IPS-15b (cell line): ENCODE data around the gene UBE2V1.
"Not testable (repeated sequence)": the region's sequence is repeated elsewhere in the genome, so short reads cannot be mapped to it uniquely, and the experiment has no call there.

Experiments
- H3K27me3 ChIP-seq: one replicate; pipeline ENCODE4 v1.6.1; 2013; ENCODE audit warnings: low read length; ENCODE audit not compliant: control insufficient read depth, insufficient read depth
- H3K36me3 ChIP-seq: one replicate; pipeline ENCODE4 v1.6.1; 2013; ENCODE audit warnings: low read length; ENCODE audit not compliant: control insufficient read depth, insufficient read depth
- H3K4me1 ChIP-seq: one replicate; pipeline ENCODE4 v1.6.1; 2013; ENCODE audit warnings: mild to moderate bottlenecking, low read length; ENCODE audit not compliant: control insufficient read depth, insufficient read depth
- H3K4me3 ChIP-seq: one replicate; pipeline ENCODE4 v1.5.1; 2013; ENCODE audit warnings: low read depth, low read length
- H3K9ac ChIP-seq: one replicate; pipeline ENCODE4 v1.6.1; 2013; ENCODE audit warnings: low read depth, mild to moderate bottlenecking, low read length
- H3K9me3 ChIP-seq: one replicate; pipeline ENCODE4 v1.6.1; 2013; ENCODE audit warnings: mild to moderate bottlenecking, low read length; ENCODE audit not compliant: control insufficient read depth, insufficient read depth

The UBE2V1 gene

DNA sequence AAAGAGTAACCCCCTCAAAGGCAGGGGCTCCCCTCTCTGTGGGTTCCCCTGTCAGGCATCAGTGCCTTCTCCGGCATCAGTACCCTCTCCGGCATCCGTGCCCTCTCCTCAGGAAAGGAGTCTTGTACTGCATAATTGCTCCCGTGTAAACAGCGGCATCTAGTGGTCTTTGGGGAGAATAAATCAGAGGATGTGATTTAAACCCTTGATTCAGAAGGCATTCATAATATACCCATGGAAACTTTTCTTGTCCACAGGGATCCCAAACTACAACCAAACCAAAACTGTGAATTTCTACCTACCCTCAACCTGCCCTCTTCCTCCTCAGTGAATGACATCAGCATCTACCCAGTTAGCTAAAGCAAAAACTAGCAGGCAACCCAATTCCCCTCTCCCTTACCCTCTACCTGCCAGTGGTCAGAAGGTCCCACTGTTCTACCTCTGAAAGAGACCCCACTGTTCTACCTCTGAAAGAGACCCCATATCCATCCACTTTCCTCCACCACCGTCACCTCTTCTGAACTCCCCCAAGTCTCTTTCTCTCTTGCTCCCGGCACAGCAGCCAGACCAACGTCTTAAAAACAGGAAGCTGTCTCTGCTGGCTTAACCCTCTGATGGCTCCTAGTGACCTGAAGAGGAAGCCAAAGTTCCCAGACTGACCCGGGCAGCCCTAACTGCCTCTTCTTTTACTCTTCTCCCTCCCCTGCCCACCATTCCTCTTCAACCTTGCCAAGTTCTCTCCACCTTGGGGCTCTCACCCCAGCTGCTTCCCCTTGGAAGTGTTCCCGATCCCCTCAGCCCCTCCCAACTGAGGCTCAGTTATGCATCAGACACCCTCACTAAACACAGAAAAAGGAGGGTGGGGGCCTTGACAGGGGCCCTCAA lies 27.2 kb downstream of the UBE2V1 start:
- Histone ChIP-seq H3K9me3 (no peaks in the 10 kb centered on the region), H3K36me3 (peaks cover 7% of the 10 kb centered on the region), H3K27me3 (no peaks in the 10 kb centered on the region), H3K9ac (peak overlapping the region; percentile 50), H3K4me1 (peaks cover 4% of the 10 kb centered on the region), H3K4me3 (no peak overlapping the region)

DNA sequence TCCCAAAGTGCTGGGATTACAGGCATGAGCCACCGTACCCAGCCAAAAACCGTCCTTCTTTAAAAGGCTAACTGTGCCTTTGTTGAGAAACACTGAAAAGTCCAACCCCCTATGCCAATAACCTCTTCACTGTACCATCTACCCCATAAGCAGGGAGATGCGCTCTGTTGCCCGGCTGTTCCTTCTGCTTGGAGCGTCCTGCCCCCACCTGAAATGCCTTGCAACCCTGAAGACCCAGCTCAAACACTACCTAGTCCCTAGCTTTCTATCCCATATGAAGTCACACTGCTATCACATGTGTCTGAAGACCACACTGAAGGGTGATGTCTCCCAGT lies 27.8 kb downstream of the UBE2V1 start:
- no peak overlapping the region for H3K9ac ChIP-seq
- peaks cover 7% of the 10 kb centered on the region for H3K36me3 ChIP-seq
- no peaks in the 10 kb centered on the region for H3K27me3 ChIP-seq
- no peaks in the 10 kb centered on the region for H3K9me3 ChIP-seq
- peaks cover 4% of the 10 kb centered on the region for H3K4me1 ChIP-seq
- no peak overlapping the region for H3K4me3 ChIP-seq

DNA sequence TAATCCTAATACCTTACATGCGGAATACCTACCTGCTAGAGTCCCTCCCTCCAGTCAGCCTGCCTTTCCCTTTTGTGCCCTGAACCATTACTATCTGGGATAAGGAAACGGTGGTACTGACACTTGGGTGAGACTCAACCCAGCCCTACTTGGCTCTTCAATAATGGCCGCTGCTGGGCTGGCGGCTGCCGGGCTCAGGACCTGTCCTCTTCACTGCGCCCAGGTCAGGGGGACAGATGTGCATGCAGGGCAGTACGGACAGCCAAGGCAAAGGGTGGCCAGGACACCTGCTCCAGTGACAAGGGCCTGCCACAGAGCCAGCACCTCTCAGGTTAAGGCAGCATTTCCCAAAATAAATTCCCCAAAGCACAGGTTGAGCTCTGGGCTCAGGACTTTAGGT lies 29.9 kb downstream of the UBE2V1 start:
- Histone ChIP-seq H3K9ac (no peak overlapping the region), H3K4me1 (peaks cover 4% of the 10 kb centered on the region), H3K4me3 (no peak overlapping the region), H3K27me3 (no peaks in the 10 kb centered on the region), H3K9me3 (no peaks in the 10 kb centered on the region), H3K36me3 (peaks cover 3% of the 10 kb centered on the region)

DNA sequence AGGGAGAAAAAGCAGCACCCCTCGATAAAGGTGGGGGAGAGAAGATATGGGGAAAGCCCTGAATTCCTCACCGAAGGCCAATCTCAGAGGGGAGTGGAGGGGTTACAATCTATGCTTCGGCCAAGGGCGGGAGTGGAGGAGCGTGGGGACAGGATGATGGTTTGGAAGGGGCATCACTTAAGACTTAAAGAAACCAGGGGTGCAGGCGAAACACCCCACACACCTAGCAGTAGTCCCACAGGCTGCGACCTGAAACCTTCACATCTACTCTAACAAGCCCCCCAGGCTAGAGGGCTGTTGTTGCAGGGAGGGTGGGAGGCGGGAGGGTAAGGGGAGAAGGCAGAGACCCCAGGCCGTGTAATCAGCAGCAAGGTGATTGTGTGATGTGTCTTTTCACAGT lies 30.9 kb downstream of the UBE2V1 start:
- not testable (repeated sequence) for H3K4me3 ChIP-seq, H3K4me1 ChIP-seq, H3K27me3 ChIP-seq, H3K9ac ChIP-seq, H3K9me3 ChIP-seq, H3K36me3 ChIP-seq

DNA sequence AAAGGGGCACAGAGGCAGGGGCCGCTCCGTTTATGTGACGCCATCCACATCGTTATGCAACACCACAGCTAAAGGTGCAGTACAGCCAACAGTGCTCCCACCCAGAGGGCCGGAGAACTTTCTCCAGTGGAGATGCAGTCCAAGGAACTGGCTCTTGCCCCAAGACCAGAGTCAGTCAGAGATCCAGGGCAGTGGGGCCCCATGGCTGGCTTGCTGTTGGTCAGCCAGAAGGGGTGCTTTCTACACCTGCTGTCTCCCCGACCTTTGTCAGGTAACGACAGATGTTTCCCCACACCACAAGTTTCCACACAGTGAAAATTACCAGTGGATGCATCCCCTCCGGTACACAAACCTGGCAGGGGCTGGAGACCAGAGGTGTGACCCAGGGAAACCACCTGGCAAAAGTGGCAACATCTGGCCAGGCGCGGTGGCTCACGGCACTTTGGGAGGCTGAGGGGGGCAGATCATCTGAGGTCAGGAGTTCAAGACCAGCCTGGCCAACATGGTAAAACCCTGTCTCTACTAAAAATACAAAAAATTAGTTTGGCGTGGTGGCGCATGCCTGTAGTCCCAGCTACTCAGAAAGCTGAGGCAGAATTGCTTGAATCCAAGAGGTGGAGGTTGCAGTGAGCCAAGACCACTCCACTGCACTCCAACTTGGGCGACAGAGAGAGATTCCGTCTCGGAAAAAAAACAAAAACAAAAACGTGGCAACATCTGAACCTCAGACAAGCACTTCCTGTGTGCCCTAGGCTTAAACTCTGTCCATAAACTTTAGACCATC lies 34.9 kb downstream of the UBE2V1 start:
- Histone ChIP-seq H3K36me3 (peaks cover 3% of the 10 kb centered on the region), H3K9me3 (no peaks in the 10 kb centered on the region), H3K9ac (no peak overlapping the region), H3K27me3 (no peaks in the 10 kb centered on the region), H3K4me3 (no peak overlapping the region), H3K4me1 (no peaks in the 10 kb centered on the region)

DNA sequence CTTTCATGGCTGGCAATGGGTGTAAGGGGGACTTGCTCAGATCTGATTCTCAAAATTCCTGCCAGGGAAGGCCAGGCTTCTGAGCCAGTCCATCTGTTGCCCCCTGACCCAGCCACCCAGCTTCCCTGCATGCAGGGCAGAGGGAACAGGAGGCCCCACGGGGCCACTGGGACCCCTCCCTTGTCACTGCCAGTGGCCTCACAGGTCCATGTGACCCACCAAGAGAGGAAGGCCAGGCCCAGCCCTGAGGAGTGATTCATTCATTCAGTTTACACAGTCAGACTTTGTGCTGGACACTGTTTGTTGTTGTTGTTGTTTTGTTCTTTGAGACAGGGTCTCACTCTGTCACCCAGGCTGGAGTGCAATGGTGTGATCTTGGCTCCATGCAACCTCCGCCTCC lies 39.5 kb downstream of the UBE2V1 start:
- H3K9me3 ChIP-seq: no peaks in the 10 kb centered on the region
- H3K27me3 ChIP-seq: no peaks in the 10 kb centered on the region
- H3K4me1 ChIP-seq: no peaks in the 10 kb centered on the region
- no peaks in the 10 kb centered on the region for H3K36me3 ChIP-seq
- H3K4me3 ChIP-seq: no peak overlapping the region
- no peak overlapping the region for H3K9ac ChIP-seq

DNA sequence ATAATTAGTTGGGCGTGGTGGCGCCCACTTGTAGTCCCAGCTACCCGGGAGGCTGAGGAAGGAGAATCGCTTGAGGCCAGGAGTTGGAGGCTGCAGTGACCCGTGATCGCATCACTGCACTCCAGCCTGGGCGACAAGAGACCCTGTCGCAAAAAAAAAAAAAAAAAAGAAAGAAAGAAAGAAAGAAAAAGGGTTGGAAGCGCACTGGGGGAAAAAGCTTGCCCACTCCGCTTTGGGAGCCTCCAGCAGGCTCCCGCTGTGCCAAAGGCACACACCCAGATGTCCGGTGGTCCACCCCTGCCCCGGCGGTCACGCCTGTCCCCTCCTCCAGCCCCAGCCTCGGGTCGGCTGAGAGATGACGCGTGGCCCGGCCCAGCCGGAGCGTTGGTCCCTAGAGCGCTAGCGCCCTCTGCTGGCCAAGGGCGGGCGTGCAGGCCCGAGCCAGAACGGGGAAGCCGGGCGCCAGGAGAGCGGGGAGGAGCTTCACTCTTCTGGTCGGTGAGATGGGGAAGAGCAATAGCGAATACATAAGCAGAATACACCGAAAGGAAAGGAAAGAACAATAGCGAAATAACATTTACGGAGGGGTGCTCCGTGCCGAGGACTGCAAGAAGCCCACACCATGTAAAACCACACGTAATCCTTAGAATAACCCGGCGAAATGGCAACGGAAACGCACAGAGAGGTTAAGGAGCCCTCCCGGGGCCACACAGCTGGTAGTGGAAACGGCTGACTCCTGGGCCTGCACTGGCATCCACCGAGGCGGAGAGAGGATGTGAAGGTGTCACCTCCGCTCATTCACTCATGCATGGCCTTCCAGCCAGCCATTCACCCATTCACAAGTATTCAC lies 41.7 kb downstream of the UBE2V1 start:
- H3K36me3 ChIP-seq: no peaks in the 10 kb centered on the region
- H3K9ac ChIP-seq: no peak overlapping the region
- H3K4me3 ChIP-seq: peak overlapping the region; percentile 55
- H3K4me1 ChIP-seq: no peaks in the 10 kb centered on the region
- no peaks in the 10 kb centered on the region for H3K9me3 ChIP-seq
- H3K27me3 ChIP-seq: no peaks in the 10 kb centered on the region

DNA sequence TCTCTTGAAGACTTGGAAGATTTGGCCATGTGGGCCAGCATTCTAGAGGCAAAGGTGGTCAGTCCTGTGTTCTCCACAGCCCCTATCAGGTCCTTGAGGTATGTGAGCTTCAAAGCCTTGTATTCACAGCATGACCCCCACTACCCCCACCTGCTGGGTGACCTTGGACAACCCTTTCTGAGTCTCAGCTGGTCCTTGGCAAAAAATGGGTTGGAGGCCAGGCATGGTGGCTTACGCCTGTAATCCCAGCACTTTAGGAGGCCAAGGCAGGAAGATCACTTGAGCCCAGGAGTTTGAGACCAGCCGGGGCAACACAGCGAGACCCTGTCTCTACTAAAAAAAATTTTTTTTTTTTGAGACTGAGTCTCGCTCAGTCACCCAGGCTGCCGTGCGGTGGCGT lies 42.6 kb downstream of the UBE2V1 start:
- H3K4me1 ChIP-seq: no peaks in the 10 kb centered on the region
- no peaks in the 10 kb centered on the region for H3K36me3 ChIP-seq
- H3K4me3 ChIP-seq: no peak overlapping the region
- H3K27me3 ChIP-seq: no peaks in the 10 kb centered on the region
- H3K9ac ChIP-seq: no peak overlapping the region
- no peaks in the 10 kb centered on the region for H3K9me3 ChIP-seq

DNA sequence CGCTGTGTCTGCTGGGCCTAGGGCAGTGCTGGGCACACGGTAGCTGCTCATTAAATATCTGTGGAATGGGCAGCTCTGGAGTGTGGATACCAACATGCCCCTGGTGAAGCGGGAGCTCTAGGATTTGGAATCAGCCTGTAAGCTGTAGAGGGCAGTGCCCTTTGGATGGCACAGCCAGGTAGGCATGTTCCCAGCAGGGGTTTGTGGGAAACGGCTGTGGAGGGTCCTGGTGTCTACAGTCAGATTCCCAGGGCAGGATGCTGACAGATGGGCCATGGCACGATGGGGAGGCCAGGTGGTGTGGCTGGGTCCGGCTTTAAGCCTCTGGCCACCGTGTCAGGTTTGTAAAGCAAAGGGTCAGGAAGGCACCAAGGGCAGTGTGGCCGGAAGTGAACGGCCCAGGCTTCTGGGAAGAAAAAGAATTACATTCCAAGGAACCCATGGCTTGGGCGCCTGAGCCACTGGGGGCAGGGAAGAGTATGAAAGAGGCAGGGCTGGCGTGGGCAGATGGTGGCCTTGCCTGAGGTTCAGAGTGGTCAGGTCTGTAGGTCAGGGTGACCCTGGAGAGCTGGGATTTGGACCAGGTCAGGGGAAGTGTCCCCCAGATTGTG lies 44.8 kb downstream of the UBE2V1 start:
- H3K9me3 ChIP-seq: no peaks in the 10 kb centered on the region
- no peaks in the 10 kb centered on the region for H3K36me3 ChIP-seq
- H3K4me3 ChIP-seq: no peak overlapping the region
- no peak overlapping the region for H3K9ac ChIP-seq
- no peaks in the 10 kb centered on the region for H3K27me3 ChIP-seq
- no peaks in the 10 kb centered on the region for H3K4me1 ChIP-seq

DNA sequence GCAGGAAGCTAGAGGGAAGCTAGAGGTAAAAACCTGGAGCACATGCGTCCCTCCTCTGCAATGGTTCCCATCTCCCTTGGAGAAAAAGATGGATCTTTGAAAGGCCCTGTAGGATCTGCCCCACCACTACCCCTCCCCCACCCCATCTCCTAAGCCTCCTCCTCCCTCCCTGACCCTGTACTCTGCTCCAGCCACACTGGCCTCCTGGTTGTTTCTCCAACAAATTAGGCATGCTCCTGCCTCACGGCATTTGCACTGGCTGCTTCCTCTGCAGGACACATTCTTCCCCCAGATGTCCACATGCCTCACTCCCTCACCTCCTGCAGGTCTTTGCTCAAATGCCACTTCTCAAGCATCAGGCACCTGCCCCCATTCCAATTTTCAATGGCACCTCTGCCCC lies 45.5 kb downstream of the UBE2V1 start:
- Histone ChIP-seq H3K4me3 (no peak overlapping the region), H3K9ac (no peak overlapping the region), H3K27me3 (no peaks in the 10 kb centered on the region), H3K4me1 (no peaks in the 10 kb centered on the region), H3K9me3 (no peaks in the 10 kb centered on the region), H3K36me3 (no peaks in the 10 kb centered on the region)

DNA sequence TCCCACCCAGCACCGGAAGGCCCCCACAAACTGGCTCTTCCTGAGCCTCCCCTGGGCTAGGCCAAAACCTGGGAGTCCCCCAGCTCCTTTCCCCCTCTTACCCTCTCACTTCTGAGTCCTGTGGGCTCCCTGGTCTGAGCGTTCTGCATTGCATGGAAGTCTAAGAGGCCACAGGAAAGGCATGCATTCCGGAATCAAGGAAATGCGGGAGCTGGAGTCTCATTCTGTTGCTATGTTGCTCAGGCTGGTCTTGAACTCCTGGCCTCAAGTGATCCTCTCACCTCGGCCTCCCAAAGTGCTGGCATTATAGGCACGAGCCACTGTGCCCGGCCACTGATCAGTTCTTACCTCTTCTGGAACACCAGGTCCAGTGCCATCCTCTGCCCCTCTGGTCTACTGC lies 45.9 kb downstream of the UBE2V1 start:
- Histone ChIP-seq H3K4me1 (no peaks in the 10 kb centered on the region), H3K9ac (no peak overlapping the region), H3K36me3 (no peaks in the 10 kb centered on the region), H3K9me3 (no peaks in the 10 kb centered on the region), H3K27me3 (no peaks in the 10 kb centered on the region), H3K4me3 (no peak overlapping the region)
